ENCODE data around the gene LRMDA.
A peak's percentile ranks its signal among the peaks of the same experiment; 100 is the strongest.
"Not testable (repeated sequence)": the region's sequence is repeated elsewhere in the genome, so short reads cannot be mapped to it uniquely, and the experiment has no call there.

The LRMDA gene

DNA sequence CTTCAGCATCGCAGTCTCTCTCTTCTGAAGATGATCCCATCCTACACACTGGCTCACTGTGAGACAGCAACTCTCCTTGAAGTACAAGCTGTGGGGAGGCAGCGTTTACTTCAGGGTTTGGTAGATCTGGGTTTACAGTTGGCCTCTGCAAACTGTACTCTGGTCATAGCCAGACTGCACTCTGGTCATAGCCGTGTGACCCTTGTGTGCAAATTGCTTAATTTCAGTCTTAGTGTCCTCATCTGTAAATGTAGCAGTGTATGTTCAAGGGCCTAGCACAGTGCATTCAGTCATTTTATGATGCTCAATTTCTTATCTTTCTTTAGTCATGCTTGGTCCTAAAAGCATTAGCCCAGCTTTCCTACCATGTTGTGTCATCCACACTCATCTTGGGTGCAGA is 188.2 kb downstream of the LRMDA start:
- Mint-ChIP-seq H3K4me1 (peaks cover 20% of the 10 kb centered on the region), H3K36me3 (ENCODE audit: low read depth) (no peaks in the 10 kb centered on the region), H3K9me3 (no peaks in the 10 kb centered on the region), H3K4me3 (no peak overlapping the region), H3K27ac (no peak overlapping the region), H3K27me3 (ENCODE audit: low read depth) (peaks cover 74% of the 10 kb centered on the region)
- TF ChIP-seq, protein P1, sequence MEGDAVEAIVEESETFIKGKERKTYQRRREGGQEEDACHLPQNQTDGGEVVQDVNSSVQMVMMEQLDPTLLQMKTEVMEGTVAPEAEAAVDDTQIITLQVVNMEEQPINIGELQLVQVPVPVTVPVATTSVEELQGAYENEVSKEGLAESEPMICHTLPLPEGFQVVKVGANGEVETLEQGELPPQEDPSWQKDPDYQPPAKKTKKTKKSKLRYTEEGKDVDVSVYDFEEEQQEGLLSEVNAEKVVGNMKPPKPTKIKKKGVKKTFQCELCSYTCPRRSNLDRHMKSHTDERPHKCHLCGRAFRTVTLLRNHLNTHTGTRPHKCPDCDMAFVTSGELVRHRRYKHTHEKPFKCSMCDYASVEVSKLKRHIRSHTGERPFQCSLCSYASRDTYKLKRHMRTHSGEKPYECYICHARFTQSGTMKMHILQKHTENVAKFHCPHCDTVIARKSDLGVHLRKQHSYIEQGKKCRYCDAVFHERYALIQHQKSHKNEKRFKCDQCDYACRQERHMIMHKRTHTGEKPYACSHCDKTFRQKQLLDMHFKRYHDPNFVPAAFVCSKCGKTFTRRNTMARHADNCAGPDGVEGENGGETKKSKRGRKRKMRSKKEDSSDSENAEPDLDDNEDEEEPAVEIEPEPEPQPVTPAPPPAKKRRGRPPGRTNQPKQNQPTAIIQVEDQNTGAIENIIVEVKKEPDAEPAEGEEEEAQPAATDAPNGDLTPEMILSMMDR (IDR thresholded peaks at IDR 0.05; ENCODE audit: unreplicated experiment in 3 of 3): no peak

DNA sequence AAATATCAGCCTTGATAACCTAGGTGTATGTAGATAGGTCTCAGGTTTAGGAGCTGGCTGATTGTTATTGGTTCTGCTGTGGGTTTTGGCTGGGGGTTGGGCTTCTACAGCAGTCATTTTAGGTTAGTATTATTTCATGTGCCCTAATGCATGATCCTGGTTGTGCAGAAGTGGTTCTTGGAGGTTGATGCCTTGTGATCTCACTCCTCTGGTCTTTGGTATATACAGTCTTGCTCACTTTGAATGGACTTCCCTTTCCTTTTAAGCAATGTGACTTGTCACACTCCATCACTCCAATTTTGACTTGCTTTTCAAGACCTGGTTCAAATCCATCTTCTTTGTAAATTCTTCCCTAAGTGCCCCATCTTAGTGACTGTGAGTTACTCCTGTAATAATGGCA is 188.9 kb downstream of the LRMDA start:
- H3K27ac Mint-ChIP-seq: no peak overlapping the region
- peaks cover 81% of the 10 kb centered on the region for H3K27me3 Mint-ChIP-seq (ENCODE audit: low read depth)
- H3K4me3 Mint-ChIP-seq: no peak overlapping the region
- H3K9me3 Mint-ChIP-seq: no peaks in the 10 kb centered on the region
- peaks cover 23% of the 10 kb centered on the region for H3K4me1 Mint-ChIP-seq
- TF ChIP-seq, protein P1 (IDR thresholded peaks at IDR 0.05; ENCODE audit: unreplicated experiment in 3 of 3): no peak
- no peaks in the 10 kb centered on the region for H3K36me3 Mint-ChIP-seq (ENCODE audit: low read depth)

DNA sequence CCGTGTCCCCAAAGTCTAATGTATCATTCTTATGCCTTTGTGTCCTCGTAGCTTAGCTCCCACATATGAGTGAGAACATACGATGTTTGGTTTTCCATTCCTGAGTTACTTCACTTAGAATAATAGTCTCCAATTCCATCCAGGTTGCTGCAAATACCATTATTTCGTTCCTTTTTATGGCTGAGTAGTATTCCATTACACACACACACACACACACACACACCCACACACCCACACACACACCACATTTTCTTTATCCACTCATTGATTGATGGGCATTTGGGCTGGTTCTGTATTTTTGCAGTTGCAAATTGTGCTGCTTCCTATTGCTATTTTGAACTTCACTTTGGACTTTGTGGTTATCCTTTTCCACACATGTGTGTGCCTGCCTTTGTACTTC is 189.6 kb downstream of the LRMDA start:
- not testable (repeated sequence) for H3K4me3 Mint-ChIP-seq; H3K36me3 Mint-ChIP-seq (ENCODE audit: low read depth); H3K9me3 Mint-ChIP-seq; H3K27ac Mint-ChIP-seq
- Mint-ChIP-seq H3K4me1 (peaks cover 23% of the 10 kb centered on the region), H3K27me3 (ENCODE audit: low read depth) (peaks cover 85% of the 10 kb centered on the region)

DNA sequence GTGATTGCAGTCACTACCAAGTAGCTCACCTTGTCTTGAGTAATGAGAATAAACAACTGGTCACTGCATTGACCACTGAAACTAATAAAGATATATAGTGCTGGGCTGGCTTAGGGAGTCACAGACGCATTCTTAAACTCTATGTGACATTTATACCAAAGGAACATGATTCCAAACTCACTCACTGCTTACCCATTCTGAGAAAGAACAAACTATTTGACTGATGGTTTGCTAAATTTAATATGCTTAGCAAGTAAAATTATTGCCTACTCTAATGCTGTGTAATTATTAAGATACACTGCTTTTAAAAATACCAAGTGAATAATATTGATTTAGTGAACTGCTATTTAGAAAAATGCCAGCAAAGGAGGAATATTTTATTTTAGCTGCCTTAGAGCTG is 191.1 kb downstream of the LRMDA start:
- H3K4me1 Mint-ChIP-seq: peaks cover 23% of the 10 kb centered on the region
- no peaks in the 10 kb centered on the region for H3K36me3 Mint-ChIP-seq (ENCODE audit: low read depth)
- TF ChIP-seq, protein P1 (IDR thresholded peaks at IDR 0.05; ENCODE audit: unreplicated experiment in 3 of 3): no peak
- peaks cover 82% of the 10 kb centered on the region for H3K27me3 Mint-ChIP-seq (ENCODE audit: low read depth)
- H3K9me3 Mint-ChIP-seq: no peaks in the 10 kb centered on the region
- no peak overlapping the region for H3K27ac Mint-ChIP-seq
- no peak overlapping the region for H3K4me3 Mint-ChIP-seq

DNA sequence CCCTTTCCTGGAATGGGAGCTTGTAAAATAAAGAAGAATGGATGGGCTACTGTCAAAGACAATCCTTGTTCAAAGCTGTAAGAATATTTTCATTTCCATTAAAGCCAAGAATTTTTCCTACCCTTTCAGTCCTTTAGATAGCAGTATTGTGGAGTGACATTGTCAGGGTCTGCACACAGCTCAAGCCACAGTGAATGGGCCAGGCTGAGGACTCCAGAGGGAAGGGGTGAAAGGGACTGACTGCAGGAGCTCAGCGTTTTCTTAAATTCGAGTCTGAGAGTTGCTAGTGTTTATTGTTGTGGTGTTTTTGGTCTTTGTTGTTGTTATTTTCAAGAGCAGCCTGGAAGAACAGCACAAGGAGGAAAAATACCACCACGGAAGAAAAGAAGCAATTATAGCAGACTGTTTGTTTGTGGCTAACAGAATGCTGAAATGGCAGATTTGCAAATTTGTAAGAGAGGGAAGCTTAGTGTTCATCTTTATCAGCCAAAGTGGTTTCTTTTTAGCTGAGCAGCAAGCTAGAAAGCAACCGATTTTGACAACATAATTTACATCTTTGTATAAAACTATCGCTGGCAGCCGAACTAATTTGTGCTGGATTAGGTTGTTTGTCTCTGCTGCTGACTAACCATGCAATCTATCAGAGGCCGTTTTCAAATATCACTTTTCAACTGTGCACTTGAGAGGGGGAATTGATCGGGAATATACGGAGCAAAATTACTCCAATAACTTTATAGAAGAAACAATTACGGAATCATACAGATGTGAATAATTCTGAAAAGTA is 192.1 kb downstream of the LRMDA start:
- Mint-ChIP-seq H3K27ac (peak overlapping the region in 2 of 3 experiments; percentile 28 to 47), H3K36me3 (ENCODE audit: low read depth) (no peaks in the 10 kb centered on the region), H3K9me3 (no peaks in the 10 kb centered on the region), H3K4me3 (peak overlapping the region in 1 of 3 experiments; percentile 35), H3K27me3 (ENCODE audit: low read depth) (peaks cover 88% of the 10 kb centered on the region), H3K4me1 (peaks cover 23% of the 10 kb centered on the region)
- TF ChIP-seq, protein P1 (IDR thresholded peaks at IDR 0.05; ENCODE audit: unreplicated experiment in 3 of 3): no peak

DNA sequence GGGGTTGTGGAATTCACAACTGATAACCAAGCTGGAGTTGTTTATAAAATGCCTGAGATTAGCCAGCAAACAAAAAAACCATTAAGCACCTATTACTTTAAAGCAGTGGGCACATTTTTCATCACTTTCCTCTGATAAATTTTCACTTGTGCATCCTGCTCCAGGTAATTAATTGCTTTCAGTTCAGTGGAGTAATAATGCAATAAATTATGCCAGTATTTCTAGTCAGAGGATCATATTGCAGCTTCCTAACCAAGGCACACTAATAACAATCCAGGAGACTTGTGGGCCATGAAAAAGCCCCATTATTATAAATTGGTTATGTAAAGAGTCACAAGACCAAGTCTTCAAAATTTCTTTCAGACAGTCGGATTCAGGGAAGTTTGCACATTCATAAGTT is 193.2 kb downstream of the LRMDA start:
- Mint-ChIP-seq H3K4me1 (peaks cover 23% of the 10 kb centered on the region), H3K27ac (no peak overlapping the region), H3K36me3 (ENCODE audit: low read depth) (no peaks in the 10 kb centered on the region), H3K4me3 (no peak overlapping the region), H3K9me3 (no peaks in the 10 kb centered on the region), H3K27me3 (ENCODE audit: low read depth) (peaks cover 92% of the 10 kb centered on the region)
- TF ChIP-seq, protein P1 (IDR thresholded peaks at IDR 0.05; ENCODE audit: unreplicated experiment in 3 of 3): no peak
